GM12873 (cell line): ENCODE measurements around the gene DYNAP.

ENCODE experiments used
- TF ChIP-seq, protein P1 (sequence below): IDR thresholded peaks from 2 replicates; pipeline ENCODE4 v1.5.1; 2012; ENCODE audit warnings: low read depth, mild to moderate bottlenecking, moderate library complexity, low read length, control low read depth; ENCODE audit not compliant: insufficient read depth; ENCODE audit errors: missing control alignments

The DYNAP gene

DNA sequence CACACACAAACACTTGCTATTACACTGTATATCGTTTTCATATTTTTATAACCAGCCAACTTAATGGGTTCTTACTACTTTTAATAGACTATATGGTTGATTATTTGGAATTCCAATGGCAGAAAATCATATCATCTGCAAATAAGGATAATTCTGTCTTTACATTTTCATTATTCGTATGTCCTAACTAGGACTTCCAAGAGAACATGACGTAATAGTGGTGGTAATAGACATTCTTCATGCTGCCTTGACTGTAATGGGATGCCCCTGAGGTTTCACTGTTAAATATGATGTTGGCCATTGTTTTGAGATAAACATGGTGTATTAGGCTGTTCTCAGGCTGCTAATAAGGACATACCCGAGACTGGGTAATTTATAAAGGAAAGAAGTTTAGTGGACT, 45.2 kb downstream of the DYNAP start:
- TF ChIP-seq, protein P1, sequence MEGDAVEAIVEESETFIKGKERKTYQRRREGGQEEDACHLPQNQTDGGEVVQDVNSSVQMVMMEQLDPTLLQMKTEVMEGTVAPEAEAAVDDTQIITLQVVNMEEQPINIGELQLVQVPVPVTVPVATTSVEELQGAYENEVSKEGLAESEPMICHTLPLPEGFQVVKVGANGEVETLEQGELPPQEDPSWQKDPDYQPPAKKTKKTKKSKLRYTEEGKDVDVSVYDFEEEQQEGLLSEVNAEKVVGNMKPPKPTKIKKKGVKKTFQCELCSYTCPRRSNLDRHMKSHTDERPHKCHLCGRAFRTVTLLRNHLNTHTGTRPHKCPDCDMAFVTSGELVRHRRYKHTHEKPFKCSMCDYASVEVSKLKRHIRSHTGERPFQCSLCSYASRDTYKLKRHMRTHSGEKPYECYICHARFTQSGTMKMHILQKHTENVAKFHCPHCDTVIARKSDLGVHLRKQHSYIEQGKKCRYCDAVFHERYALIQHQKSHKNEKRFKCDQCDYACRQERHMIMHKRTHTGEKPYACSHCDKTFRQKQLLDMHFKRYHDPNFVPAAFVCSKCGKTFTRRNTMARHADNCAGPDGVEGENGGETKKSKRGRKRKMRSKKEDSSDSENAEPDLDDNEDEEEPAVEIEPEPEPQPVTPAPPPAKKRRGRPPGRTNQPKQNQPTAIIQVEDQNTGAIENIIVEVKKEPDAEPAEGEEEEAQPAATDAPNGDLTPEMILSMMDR: no peak

DNA sequence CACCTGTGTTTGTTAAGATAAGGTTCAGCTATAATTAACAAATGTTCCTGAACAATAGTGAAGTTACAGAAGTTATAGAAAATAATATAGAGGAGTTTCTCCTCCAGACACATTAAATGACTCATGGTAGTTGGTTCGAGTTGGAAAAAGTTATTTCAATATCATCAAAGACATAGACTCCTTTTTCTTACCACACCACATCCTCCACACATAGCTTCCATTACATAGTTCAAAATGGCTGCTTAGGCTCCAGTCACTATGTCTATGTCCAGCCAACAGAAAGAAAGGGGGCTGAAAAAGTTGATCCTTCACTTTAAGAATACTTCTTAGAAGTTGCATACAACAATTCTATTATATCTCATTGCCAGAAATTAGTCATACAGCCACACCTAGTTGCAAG, 50.7 kb downstream of the DYNAP start:
- TF ChIP-seq, protein P1: no peak

DNA sequence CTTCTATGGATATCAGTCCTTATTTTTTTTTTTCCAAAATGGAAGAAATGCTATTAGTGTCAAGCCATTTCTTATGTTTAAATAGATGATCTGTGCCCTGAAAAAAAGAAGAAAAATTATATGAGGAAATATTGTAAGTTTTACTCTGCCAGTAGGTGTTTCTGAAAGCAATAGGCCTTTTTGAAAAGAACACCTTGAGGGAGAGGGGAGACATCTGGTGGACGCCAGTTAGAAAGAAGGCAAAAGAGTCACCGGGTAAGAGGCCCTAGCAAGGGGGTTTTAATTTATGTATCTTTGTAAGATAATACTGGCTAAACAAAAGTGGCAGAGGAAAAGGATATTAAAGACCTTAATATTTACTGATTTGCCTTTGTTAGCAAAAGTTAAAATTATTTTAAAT, 56.1 kb downstream of the DYNAP start:
- TF ChIP-seq, protein P1: peak; percentile 16
